Activated CD4-positive, alpha-beta T cell treated with anti-CD3 and anti-CD28 coated beads, Interleukin-2, amount 50 U/mL, for 4 hours (primary cell): Measurements from ENCODE around the gene FRMD4A.

Experiments used
- DNase-seq, 2 experiments: peaks; one replicate each; pipeline ENCODE4 v3.0.0-alpha.2; 2020

Gene FRMD4A

GRCh38 chr10:13709931-13710650 is 620.6 kb downstream of the FRMD4A start:
- no peak for DNase-seq

GRCh38 chr10:13708256-13708990 is 622.3 kb downstream of the FRMD4A start:
- no peak for DNase-seq

- DNase-seq: no peak
Measured at GRCh38 chr10:13707156-13707881, 623.4 kb downstream of the FRMD4A start.

GRCh38 chr10:13706604-13707003 is 624.1 kb downstream of the FRMD4A start:
- no peak for DNase-seq

- DNase-seq: no peak
Measured at GRCh38 chr10:13706175-13706574, 624.5 kb downstream of the FRMD4A start.

GRCh38 chr10:13705526-13706174 is 625.1 kb downstream of the FRMD4A start:
- no peak for DNase-seq

GRCh38 chr10:13704964-13705363 is 625.8 kb downstream of the FRMD4A start:
- no peak for DNase-seq

- DNase-seq: no peak
Measured at GRCh38 chr10:13703997-13704536, 626.7 kb downstream of the FRMD4A start.

GRCh38 chr10:13703101-13703818 is 627.5 kb downstream of the FRMD4A start:
- no peak for DNase-seq

- no peak for DNase-seq
Measured at GRCh38 chr10:13701157-13701919, 629.4 kb downstream of the FRMD4A start.

- DNase-seq: no peak
Measured at GRCh38 chr10:13700473-13701144, 630.1 kb downstream of the FRMD4A start.

GRCh38 chr10:13699216-13699615 is 631.5 kb downstream of the FRMD4A start:
- no peak for DNase-seq

- DNase-seq: no peak
Measured at GRCh38 chr10:13698217-13698616, 632.5 kb downstream of the FRMD4A start.

- DNase-seq: no peak
Measured at GRCh38 chr10:13696071-13696470, 634.7 kb downstream of the FRMD4A start.

GRCh38 chr10:13695588-13695987 is 635.1 kb downstream of the FRMD4A start:
- DNase-seq: no peak

- no peak for DNase-seq
Measured at GRCh38 chr10:13693783-13694700, 636.7 kb downstream of the FRMD4A start.

GRCh38 chr10:13690281-13690825 is 640.4 kb downstream of the FRMD4A start:
- no peak for DNase-seq

- DNase-seq: no peak
Measured at GRCh38 chr10:13686331-13686752, 644.4 kb downstream of the FRMD4A start.

- no peak for DNase-seq
Measured at GRCh38 chr10:13685885-13686284, 644.8 kb downstream of the FRMD4A start.
